Activated T-helper 1 cell treated with anti-CD3 and anti-CD28 coated beads, Interleukin-2, amount 50 U/mL, for 16 hours (primary cell): ENCODE measurements around the gene ATP6V1G1.
A peak's percentile ranks its signal among the peaks of the same experiment; 100 is the strongest.
"Not testable (repeated sequence)": the region's sequence is repeated elsewhere in the genome, so short reads cannot be mapped to it uniquely, and the experiment has no call there.

Source experiments
- DNase-seq, 2 donors: peaks; one replicate each; pipeline ENCODE4 v3.0.0-alpha.2; 2020; ENCODE audit warnings: low read depth in 1 of 2, low spot score in 1 of 2

Gene ATP6V1G1, protein sequence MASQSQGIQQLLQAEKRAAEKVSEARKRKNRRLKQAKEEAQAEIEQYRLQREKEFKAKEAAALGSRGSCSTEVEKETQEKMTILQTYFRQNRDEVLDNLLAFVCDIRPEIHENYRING

GRCh38 chr9:114587345-114588202 lies at the start of gene ATP6V1G1:
ATP6V1G1 (plus strand) TSS chr9:114587769; CDS start chr9:114587839, 70 bp downstream.
- DNase-seq, result peak; percentile 97 to 98

GRCh38 chr9:114538241-114538640 lies 49.3 kb upstream of the ATP6V1G1 start:
- DNase-seq, result no peak

DNA sequence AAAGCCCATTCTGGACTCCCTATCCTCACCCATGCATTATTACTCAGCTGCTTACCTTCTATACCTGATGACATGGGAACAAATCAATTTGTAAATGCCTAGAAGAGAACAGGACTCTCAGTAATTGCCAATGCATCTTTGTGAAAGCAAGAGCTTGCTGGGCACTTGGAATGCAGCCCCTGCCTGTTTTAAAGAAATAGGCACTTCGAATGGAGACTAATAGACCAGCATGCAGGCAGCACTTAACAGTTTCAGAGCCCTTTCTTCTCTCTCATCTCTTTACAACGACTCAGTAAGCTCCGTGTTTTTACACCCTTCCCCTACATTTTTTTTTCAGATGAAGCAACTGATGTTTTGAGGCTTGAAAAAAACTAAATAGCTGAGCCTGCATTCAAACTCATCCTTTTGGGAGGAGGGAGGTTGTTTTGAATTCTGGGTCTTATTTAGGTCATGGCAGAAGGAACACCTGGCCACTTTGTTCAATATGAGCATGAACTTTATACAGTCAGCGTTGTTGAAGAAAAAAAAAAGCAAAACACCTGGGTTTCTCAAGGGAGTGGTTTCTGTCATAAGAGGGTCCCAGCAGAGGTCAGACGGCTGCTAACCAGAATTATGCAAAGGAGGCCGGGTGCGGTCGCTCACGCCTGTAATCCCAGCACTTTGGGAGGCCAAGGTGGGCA lies 47.7 kb upstream of the ATP6V1G1 start:
- DNase-seq, result no peak

DNA sequence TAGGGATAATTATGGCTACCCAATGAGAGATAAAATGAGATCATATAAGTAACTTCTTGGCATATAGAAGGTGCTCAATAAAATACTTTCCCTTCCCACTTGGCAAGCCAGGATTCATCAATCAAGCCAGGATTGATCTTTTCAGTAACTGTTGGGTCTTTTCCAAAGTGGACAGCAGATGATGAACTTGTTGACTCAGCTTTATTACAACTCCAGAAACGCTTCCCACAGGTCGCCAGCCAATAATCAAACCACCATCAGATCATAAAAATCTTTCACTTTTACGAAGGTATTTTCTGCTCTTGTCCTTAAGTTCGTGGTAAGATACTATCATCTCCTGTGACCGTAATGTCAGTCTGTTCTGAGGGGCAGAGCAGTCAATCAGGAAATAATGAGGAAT lies 42.5 kb upstream of the ATP6V1G1 start:
- DNase-seq, result no peak

GRCh38 chr9:114546851-114547250 lies 40.7 kb upstream of the ATP6V1G1 start:
- no peak for DNase-seq

GRCh38 chr9:114549697-114550330 lies 37.8 kb upstream of the ATP6V1G1 start:
- no peak for DNase-seq

GRCh38 chr9:114551750-114552685 lies 35.6 kb upstream of the ATP6V1G1 start:
- DNase-seq, result no peak

DNA sequence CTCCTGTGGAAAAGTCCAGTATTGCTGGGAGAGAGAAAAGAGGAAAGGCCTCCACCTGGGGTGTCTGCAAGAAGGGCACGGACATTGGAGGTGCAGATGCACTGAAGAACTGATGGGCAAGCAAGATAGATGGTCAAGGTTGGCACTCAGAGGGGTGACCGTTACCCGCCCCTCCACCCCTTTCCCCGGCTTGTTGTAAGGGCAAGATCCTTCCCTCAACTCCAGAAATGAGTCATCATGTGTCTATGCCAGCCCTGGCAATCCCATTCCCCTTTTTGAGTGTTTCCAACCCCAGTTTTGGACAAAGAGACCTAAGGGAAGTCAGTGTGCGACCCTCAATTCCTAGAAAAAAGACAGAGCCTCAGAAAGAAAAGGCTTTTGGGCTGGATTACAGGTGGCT lies 34.9 kb upstream of the ATP6V1G1 start:
- DNase-seq, result no peak

- no peak for DNase-seq
These were observed 34.4 kb upstream of the ATP6V1G1 start for GRCh38 chr9:114553202-114553601.

- no peak for DNase-seq
These were observed 31.9 kb upstream of the ATP6V1G1 start for GRCh38 chr9:114555696-114556095.

- DNase-seq, result no peak
These were observed 29.4 kb upstream of the ATP6V1G1 start for GRCh38 chr9:114558027-114558675.

GRCh38 chr9:114559830-114560513 lies 27.6 kb upstream of the ATP6V1G1 start:
- no peak for DNase-seq

GRCh38 chr9:114560956-114561355 lies 26.6 kb upstream of the ATP6V1G1 start:
- no peak for DNase-seq

DNA sequence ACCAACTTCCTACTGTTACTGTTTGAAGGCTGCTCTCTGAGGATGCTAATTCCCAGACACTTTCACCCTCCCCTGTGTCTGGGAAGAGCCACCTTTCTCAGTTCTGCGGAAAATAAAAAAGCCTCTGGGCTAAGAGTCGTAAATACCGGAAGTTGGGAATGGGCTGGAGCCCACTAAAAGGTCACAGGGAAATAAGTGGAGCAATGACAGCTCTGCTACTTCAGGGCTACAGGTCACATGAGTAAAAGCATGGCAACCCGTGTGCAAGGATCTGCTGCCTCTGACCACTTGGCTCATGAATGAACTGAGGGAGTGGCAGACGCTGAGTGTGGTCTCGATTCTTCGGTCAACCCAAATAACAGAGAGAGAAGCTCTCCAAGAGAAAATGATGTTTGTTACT lies 25.8 kb upstream of the ATP6V1G1 start:
- no peak for DNase-seq

DNA sequence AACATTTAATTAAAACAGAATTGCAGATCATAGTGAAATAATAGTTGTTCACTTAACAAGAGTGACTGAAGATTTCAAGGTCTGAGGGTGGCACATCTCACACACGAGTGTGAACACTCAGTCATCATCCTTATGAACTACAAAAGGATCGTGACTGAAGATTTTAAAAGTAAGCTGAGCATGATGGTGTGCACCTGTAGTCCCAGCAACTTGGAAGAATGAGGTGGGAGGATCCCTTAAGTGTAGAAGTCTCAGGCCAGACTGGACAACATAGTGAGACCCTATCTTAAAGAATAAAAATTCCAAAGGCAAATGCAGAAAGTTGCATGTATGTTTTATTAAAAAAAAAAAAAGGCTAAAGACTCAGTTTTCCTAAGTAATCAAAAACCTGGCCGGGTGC lies 22.4 kb upstream of the ATP6V1G1 start:
- no peak for DNase-seq

- no peak for DNase-seq
These were observed 16.8 kb upstream of the ATP6V1G1 start for GRCh38 chr9:114570742-114571141.

- DNase-seq, result no peak
These were observed 16.2 kb upstream of the ATP6V1G1 start for GRCh38 chr9:114571391-114571790.

DNA sequence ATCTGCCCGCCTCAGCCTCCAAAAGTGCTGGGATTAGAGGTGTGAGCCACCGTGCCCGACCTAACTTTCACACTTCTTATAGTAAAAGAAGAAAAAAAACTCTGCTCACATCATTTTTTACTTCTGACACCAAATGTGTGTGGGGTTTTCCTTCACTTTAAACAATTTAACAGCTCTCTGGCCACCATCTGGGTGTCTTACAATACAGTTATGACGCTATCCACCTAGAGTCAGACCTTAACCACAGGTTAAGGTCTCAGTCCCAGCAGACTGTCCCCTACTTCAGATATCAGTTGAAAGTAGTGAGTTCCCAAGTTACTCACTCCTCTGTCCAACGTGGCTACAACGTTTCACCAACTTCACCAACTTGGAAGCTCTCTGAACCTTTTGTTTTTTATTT lies 15.4 kb upstream of the ATP6V1G1 start:
- no peak for DNase-seq

- no peak for DNase-seq
These were observed 13.1 kb upstream of the ATP6V1G1 start for GRCh38 chr9:114574438-114574837.

GRCh38 chr9:114576779-114577178 lies 10.8 kb upstream of the ATP6V1G1 start:
- not testable (repeated sequence) for DNase-seq
